Activated T-cell treated with anti-CD3 and anti-CD28 coated beads for 4 hours (primary cell): ENCODE data around the gene WFDC1.

Source experiments
- DNase-seq: peaks from one replicate; pipeline ENCODE4 v3.0.0-alpha.2; 2020

The WFDC1 gene

GRCh38 chr16:84303516-84303915, 8.8 kb downstream of the WFDC1 start:
- no peak for DNase-seq

- DNase-seq: no peak
Observed at GRCh38 chr16:84306564-84306963, 11.9 kb downstream of the WFDC1 start.

- DNase-seq: no peak
Observed at GRCh38 chr16:84307209-84307954, 12.7 kb downstream of the WFDC1 start.

- no peak for DNase-seq
Observed at GRCh38 chr16:84308120-84308519, 13.4 kb downstream of the WFDC1 start.

- no peak for DNase-seq
Observed at GRCh38 chr16:84310642-84311041, 16.0 kb downstream of the WFDC1 start.

- DNase-seq: no peak
Observed at GRCh38 chr16:84312783-84313382, 18.2 kb downstream of the WFDC1 start.

GRCh38 chr16:84313921-84314320, 19.2 kb downstream of the WFDC1 start:
- no peak for DNase-seq

GRCh38 chr16:84314373-84314772, 19.7 kb downstream of the WFDC1 start:
- no peak for DNase-seq

- DNase-seq: no peak
Observed at GRCh38 chr16:84314814-84315213, 20.1 kb downstream of the WFDC1 start.

GRCh38 chr16:84315422-84315821, 20.7 kb downstream of the WFDC1 start:
- no peak for DNase-seq

- no peak for DNase-seq
Observed at GRCh38 chr16:84318091-84318975, 23.7 kb downstream of the WFDC1 start.

GRCh38 chr16:84319146-84319760, 24.6 kb downstream of the WFDC1 start:
- no peak for DNase-seq

- DNase-seq: no peak
Observed at GRCh38 chr16:84320511-84320910, 25.8 kb downstream of the WFDC1 start.

GRCh38 chr16:84321932-84322331, 27.3 kb downstream of the WFDC1 start:
- DNase-seq: no peak

- no peak for DNase-seq
Observed at GRCh38 chr16:84322749-84323148, 28.1 kb downstream of the WFDC1 start.

- DNase-seq: no peak
Observed at GRCh38 chr16:84323606-84324005, 28.9 kb downstream of the WFDC1 start.

GRCh38 chr16:84324434-84325262, 30.0 kb downstream of the WFDC1 start:
- DNase-seq: no peak

- no peak for DNase-seq
Observed at GRCh38 chr16:84326545-84326944, 31.9 kb downstream of the WFDC1 start.

- no peak for DNase-seq
Observed at GRCh38 chr16:84327926-84328505, 33.3 kb downstream of the WFDC1 start.

GRCh38 chr16:84329016-84329415, 34.3 kb downstream of the WFDC1 start:
- DNase-seq: no peak

GRCh38 chr16:84329843-84330684, 35.4 kb downstream of the WFDC1 start:
- DNase-seq: no peak
